ENCODE data around the gene ZNF281. TPM values are rescaled to one million over a fixed set of nuclear protein-coding genes. Genes with fewer than 3 reads are reported as not detected.

ZNF281 gene
- polyA plus RNA-seq, 1 of the 3 experiments (the other 2 are of a cell fraction): 3.0 TPM

GRCh38 chr1:200384818-200385390 is 24.9 kb downstream of the ZNF281 start:
- H3K9me3 ChIP-seq: no peaks in the 10 kb centered on the region
- no peaks in the 10 kb centered on the region for H3K27me3 ChIP-seq (ENCODE audit: insufficient read depth)
- no peak overlapping the region for H3K4me2 ChIP-seq
- H3K4me3 ChIP-seq (ENCODE audit: low read depth in 2 of 2, low read length in 1 of 2): no peak overlapping the region
- H3K9me2 ChIP-seq: no peaks in the 10 kb centered on the region
- DNase-seq: no peak
- no peaks in the 10 kb centered on the region for H3K79me2 ChIP-seq (ENCODE audit: insufficient read depth)
- TF ChIP-seq EZH2phosphoT487 (IDR thresholded peaks at IDR 0.05; ENCODE audit: borderline replicate concordance, low read depth) (no peak), JUND (IDR thresholded peaks at IDR 0.05) (no peak), CHD2 (IDR thresholded peaks at IDR 0.05; ENCODE audit: low read length, partially characterized antibody) (no peak), EP300 (IDR thresholded peaks at IDR 0.05; ENCODE audit: borderline replicate concordance in 1 of 2, low read depth in 1 of 2, low read length in 1 of 2) (no peak), MEF2A (IDR thresholded peaks at IDR 0.05; ENCODE audit: borderline replicate concordance, low read depth) (no peak), TCF12 (IDR thresholded peaks at IDR 0.05) (no peak), TEAD4 (IDR thresholded peaks at IDR 0.05; ENCODE audit: borderline replicate concordance, insufficient read depth) (no peak), RCOR1 (IDR thresholded peaks at IDR 0.05; ENCODE audit: low read length) (no peak)
- 93% methylated on average over 11 of the region's 11 CpGs for WGBS (ENCODE audit: low lambda C conversion rate)
- H3K27ac ChIP-seq (ENCODE audit: low read depth in 2 of 2, low read length in 1 of 2): no peak overlapping the region
- H3K4me1 ChIP-seq (ENCODE audit: control insufficient read depth in 1 of 2, insufficient read depth in 2 of 2, low read depth in 1 of 2, low read length in 1 of 2): peaks cover 0 to 7% of the 10 kb centered on the region in 2 experiments; a peak in 3 of 4 replicates
- ChIA-PET POLR2A (no interaction called here), CTCF (no interaction called here)
- no peak overlapping the region for H2AFZ ChIP-seq (ENCODE audit: low read depth)
- peaks cover 5% of the 10 kb centered on the region for H3F3A ChIP-seq (replicated peaks; ENCODE audit: insufficient read depth)
- no peaks in the 10 kb centered on the region for H3K36me3 ChIP-seq (replicated peaks in 1 of 2; ENCODE audit: control insufficient read depth in 1 of 2, insufficient read depth in 2 of 2, low read length in 1 of 2)
- no peaks in the 10 kb centered on the region for H4K20me1 ChIP-seq (ENCODE audit: insufficient read depth)
- H3K9ac ChIP-seq: no peak overlapping the region

- peaks cover 15% of the 10 kb centered on the region for H3F3A ChIP-seq (replicated peaks; ENCODE audit: insufficient read depth)
- no peaks in the 10 kb centered on the region for H3K9me3 ChIP-seq
- H2AFZ ChIP-seq (ENCODE audit: low read depth): no peak overlapping the region
- no peak overlapping the region for H3K9ac ChIP-seq
- H3K36me3 ChIP-seq (replicated peaks in 1 of 2; ENCODE audit: control insufficient read depth in 1 of 2, insufficient read depth in 2 of 2, low read length in 1 of 2): no peaks in the 10 kb centered on the region
- H3K4me2 ChIP-seq: no peak overlapping the region
- ChIA-PET POLR2A (no interaction called here), CTCF (interaction anchor here (1.5 kb wide), 1 partner anchor 29 kb away, joined by 4 read pairs; no protein-coding TSS in a partner anchor)
- no peaks in the 10 kb centered on the region for H4K20me1 ChIP-seq (ENCODE audit: insufficient read depth)
- DNase-seq: no peak
- H3K27ac ChIP-seq (ENCODE audit: low read depth in 2 of 2, low read length in 1 of 2): no peak overlapping the region
- H3K4me3 ChIP-seq (ENCODE audit: low read depth in 2 of 2, low read length in 1 of 2): no peak overlapping the region
- 86% methylated on average over 8 of the region's 8 CpGs for WGBS (ENCODE audit: low lambda C conversion rate)
- peaks cover 0 to 10% of the 10 kb centered on the region in 2 experiments; a peak in 3 of 4 replicates for H3K4me1 ChIP-seq (ENCODE audit: control insufficient read depth in 1 of 2, insufficient read depth in 2 of 2, low read depth in 1 of 2, low read length in 1 of 2)
- no peaks in the 10 kb centered on the region for H3K27me3 ChIP-seq (ENCODE audit: insufficient read depth)
- H3K79me2 ChIP-seq (ENCODE audit: insufficient read depth): no peaks in the 10 kb centered on the region
- H3K9me2 ChIP-seq: no peaks in the 10 kb centered on the region
- TF ChIP-seq TEAD4 (IDR thresholded peaks at IDR 0.05; ENCODE audit: borderline replicate concordance, insufficient read depth): no peak
- TF ChIP-seq GABPA (IDR thresholded peaks at IDR 0.05; ENCODE audit: low read depth): no peak
- no peak for TF ChIP-seq REST (IDR thresholded peaks at IDR 0.05; ENCODE audit: low read depth, low read length)
- TF ChIP-seq MXI1 (IDR thresholded peaks at IDR 0.05; ENCODE audit: low read depth, low read length): no peak
- no peak for TF ChIP-seq TAF1 (IDR thresholded peaks at IDR 0.05; ENCODE audit: borderline replicate concordance, low read depth, low read length)
- no peak for TF ChIP-seq ZBTB33 (IDR thresholded peaks at IDR 0.05; ENCODE audit: borderline replicate concordance, low read depth)
- TF ChIP-seq FOXM1 (IDR thresholded peaks at IDR 0.05; ENCODE audit: low read depth): no peak
- no peak for TF ChIP-seq FOXJ3 (CRISPR knock-in tag; IDR thresholded peaks at IDR 0.05)
- TF ChIP-seq RAD21 (IDR thresholded peaks at IDR 0.05; ENCODE audit: low read length): no peak
- TF ChIP-seq RCOR1 (IDR thresholded peaks at IDR 0.05; ENCODE audit: low read length): no peak
- no peak for TF ChIP-seq PBX3 (IDR thresholded peaks at IDR 0.05)
- no peak for TF ChIP-seq MAX (IDR thresholded peaks at IDR 0.05; ENCODE audit: low read depth)
- TF ChIP-seq RFX5 (IDR thresholded peaks at IDR 0.05; ENCODE audit: low read length): no peak
- TF ChIP-seq EP300 (IDR thresholded peaks at IDR 0.05; ENCODE audit: borderline replicate concordance in 1 of 2, low read depth in 1 of 2, low read length in 1 of 2): no peak
- no peak for TF ChIP-seq MEF2A (IDR thresholded peaks at IDR 0.05; ENCODE audit: borderline replicate concordance, low read depth)
These were observed 28.4 kb downstream of the ZNF281 start for GRCh38 chr1:200381256-200381984.

Data from SK-N-SH (cell line).